Stimulated activated CD8-positive, alpha-beta memory T cell treated with anti-CD3 and anti-CD28 coated beads, Interleukin-12 subunit alpha, Interleukin-12 subunit beta, amount 100 ng/mL, for 4 hours (primary cell): ENCODE data around the gene CD247.

Experiments
- DNase-seq: peaks from one replicate; pipeline ENCODE4 v3.0.0-alpha.2; 2020; ENCODE audit warnings: low read depth

The CD247 gene

DNA sequence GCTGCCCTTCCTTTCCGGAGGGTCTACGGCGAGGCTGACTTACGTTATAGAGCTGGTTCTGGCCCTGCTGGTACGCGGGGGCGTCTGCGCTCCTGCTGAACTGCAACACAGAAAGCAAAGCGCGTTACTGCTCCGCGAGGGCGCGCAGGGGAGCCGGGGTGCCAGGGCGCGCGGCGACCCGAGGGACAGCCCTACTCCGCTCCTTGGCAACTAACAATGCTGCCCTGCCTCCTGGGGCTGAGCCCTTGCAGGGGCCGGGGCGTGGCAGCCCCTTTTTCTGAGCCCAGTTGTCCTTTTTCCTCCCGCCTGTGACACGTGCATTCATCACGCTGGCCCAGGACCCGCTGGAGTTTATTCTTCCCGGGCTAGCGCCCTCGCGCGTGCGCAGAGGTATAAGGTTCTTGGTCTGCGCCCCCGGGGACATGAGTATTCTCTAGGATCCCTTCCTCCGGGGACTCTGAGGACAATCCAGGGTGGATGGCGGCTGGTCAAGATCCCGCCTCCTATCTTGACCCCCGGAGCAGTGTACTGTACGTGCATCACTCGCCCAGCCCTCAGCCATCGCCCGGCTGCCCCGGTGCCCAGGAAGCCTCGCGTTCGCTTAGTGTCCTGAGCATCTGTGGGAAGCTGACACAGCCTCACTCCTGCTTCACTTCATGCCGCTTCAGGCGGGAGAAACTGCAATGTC lies 78.9 kb downstream of the CD247 start:
- no peak for DNase-seq

DNA sequence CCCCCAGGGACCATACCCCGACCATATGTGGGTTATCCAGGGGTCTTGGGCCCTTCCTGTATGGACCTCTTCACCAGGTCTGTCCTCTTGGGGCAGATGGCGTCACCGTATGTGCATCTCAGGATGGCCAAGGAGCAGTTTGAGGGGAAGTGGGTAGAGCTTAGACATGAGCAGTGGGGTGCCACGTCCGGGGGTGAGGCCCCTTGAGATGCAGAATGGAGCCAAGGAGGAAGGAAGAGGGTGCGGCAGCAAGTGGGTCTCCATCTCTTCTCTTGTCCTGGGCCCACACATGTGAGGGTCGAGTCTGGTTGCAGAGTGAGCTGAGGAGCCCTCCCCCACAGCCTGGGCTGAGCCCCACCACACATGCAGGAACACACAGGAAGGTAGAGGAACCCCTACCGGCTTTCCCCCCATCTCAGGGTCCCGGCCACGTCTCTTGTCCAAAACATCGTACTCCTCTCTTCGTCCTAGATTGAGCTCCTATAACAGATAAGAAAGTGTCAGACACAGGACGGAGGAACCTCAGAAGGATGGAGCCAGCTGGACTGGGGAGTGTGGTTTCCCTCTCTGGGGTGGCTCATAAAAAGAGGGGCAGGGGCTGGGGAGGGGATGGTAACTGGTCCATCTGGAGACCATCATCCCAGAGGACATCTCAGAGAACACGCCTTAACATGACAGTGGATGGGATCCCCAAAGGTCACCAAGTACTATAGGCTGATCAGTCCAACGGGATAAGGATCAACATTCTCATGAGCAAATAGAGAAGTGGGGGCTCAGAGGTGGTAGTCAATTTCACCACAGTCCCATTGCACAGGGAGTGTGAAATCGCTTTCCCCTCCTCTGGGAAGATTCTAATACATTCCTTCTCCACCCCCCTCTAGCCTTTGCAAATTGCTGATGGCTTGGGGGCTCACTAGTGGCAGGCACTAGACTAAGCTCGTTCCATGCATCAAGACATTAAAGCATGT lies 79.9 kb downstream of the CD247 start:
- no peak for DNase-seq

DNA sequence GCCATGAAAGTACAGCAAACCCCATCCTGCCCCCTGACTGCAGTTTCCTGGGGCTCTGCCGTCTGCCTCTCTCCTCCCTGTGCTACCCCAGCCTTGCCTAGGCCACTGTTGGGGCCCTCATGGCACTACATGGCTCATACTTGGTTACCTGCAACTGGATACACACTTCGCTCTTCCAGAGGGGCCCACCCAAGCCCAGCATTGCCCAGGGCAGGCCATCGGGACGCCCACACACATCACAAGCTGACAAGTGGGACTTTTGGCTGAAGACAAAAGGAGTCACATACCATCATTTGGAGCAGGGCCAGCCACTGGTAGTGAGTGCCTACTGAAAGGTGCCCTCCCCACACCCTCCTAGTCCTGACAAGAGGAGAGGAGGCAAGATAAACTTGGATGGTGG lies 82.8 kb downstream of the CD247 start:
- DNase-seq = no peak

DNA sequence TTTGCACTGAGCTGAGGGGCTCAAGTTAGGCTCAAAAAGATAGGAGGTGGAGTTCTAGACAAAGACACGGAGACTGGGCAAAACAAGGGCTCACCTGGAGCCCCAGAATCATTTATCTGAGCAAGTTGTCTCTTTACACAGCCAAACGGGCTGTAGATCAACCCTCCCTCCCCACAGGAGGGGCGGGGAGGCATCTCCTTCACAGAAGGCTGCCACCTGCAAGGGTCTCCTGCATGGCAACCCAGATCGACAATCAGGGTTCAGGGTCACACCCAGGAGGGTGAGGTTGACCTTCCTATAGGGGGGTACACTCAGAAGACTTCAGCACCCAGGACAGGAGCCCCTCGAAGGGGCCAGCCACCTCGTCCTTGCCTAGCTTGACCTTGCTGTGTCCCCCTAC lies 84.0 kb downstream of the CD247 start:
- DNase-seq = no peak

DNA sequence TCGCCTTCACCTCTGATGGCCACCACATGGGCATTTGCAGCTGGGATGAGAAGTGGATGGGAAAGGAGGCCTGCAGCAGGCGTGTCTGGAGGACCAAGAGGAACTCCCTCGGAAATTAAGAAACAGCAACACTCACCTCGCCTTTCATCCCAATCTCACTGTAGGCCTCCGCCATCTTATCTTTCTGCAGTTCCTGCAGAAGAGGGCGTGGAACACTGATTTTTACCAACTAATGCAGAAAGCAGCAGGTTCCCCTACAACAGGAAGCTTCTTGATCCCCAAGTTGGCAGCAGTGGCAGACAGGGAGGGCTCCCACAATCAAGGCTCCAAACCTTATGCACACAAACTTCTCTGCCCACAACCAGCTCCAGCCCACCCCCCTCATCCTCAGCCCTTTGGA lies 84.4 kb downstream of the CD247 start:
- no peak for DNase-seq

DNA sequence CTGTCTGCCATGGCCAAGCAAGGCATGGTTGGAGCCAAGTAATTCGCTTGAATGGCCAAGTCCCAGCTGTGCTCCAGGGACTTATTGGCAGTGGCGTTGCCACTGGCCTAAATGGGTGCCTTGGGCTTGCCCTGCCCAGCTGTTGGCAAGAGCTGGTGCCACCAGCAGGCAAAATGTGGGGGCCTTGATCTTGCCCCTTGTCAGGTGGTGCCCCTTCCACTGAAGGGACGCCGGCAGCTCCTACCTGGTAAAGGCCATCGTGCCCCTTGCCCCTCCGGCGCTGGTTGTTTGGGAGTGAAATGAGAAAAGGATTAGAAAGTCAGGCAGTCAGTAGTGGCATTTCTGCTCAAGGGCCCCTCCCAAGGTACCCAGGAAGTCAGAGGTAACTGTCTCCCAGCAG lies 85.5 kb downstream of the CD247 start:
- no peak for DNase-seq

DNA sequence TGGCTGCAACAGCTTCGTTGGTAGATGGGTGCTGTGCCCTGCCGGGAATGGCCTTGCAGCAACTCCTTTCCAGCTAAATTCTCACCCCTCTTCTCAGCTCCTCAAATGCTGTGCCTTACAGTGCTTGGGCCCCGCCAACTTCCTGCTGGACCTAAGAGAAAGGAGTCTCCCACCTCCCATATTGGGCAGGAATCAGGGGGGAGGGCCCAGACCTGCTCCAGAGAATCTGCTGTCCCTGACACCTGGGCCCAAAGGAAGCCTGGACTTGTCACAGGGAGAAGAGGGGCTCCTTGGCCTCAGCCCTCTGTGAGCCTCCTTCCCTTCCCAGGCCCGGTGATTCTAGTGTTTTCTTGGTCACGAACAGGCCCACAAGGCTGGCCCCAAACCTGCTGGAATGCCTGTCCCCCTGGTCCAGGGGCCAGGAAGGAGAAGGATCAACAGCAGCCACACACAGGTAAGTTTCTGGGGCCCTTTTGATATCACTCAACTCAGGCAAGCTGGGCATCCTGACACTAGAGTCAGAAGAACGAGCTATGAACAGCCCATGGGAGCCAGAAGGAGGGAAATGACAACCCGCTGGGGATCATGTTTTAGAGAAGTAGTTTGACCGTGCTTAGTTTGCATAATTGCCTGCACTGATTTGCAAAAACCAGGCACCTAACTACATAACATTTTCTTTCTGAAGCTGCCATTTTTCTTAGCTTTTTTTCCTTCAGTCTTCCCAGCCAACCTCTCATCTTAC lies 86.2 kb downstream of the CD247 start:
- no peak for DNase-seq

DNA sequence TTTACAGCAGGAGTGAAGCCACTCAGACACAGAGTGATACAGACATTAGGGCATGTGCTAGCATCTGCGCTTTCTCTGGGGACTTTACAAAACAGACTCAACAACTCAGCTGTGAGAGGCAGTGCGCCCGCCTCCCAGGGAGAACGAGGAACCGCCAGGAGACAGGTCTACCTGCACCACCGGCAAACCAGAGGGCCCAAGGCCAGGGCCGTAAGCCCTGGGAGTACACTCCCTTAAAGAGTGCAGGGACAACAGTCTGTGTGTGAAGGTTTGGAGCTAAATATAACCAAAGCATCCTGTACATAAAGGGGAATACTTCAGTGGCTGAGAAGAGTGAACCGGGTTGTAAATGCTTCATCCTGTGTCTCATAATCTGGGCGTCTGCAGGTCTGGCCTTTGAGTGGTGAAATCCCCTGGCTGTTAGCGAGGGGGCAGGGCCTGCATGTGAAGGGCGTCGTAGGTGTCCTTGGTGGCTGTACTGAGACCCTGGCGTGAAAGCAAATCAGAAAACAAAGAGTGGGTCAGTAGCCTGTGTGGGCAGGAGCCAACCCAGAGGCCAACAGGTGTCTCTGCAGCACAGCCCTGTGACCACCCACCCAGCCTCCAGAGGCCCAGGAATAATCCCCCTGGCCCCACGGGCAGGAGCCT lies 86.9 kb downstream of the CD247 start:
- DNase-seq = no peak

DNA sequence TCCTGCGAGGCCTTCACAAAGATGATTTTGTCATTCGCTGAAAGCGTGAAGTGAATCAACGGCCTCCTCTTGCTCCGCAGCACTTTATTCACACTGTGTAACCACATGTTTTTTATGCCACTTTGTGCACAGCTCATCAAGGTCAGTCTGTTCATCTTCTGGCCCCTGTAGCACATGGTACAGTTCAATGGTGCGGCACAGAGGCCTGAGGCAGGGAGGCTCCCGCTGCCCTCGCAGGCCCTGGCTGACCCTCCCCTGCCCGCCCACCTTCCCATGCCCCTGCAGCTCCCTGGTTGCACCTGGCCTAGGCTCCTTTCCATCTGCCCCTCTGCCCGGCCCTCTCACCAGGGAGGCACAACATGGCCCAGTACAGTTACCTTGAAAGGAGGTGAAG lies 87.5 kb downstream of the CD247 start:
- no peak for DNase-seq

DNA sequence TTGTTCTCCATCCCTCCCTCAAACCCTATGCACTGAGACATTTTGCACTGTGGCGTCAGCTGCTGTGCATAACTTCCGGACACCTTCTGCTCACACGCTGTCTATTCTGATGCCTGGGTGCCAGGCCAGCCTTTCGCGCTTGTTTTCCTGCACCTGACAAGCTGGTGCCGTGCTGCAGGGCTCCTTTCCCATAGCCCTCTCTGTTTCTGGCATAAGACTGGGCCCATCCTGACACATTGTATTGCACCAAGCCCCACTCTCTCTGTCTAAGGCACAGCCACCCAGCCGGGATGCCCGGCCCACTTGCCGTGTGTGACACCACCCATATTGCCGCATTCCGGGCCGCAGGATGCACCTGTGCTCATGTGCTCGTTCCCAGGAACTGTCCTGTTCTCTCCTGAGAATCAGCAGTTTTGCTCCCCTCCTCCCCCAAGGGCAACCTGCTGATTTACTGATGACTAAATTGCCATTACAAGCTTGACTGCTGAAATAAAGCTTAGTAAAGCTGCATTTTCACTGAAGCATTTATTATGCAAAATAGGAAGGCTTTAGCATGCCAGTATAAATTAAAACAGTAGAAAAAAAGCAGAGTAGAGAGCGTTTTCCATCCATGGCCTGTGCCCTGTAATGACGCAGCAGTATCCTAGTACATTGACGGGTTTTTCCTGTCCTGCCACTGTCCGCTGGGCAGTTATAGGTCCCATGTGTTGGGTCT lies 88.0 kb downstream of the CD247 start:
- DNase-seq = no peak

DNA sequence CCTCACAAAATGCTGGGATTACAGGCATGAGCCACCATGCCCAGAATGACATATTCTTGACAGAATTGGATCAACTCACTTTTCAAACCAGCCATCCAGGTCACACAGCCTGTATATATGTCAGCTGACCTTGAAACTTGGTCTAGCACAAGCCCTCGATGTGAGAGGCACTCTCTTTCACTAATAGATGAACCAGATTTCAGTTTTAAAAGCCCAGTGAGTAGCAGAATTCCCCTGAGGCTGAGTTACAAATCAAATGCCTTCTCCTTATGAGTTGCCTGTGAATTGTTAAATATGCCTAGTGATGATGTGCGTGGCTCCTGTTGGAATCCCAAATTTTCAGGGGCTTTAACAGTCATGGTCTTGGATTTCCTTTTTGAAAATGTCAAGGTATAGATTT lies 88.7 kb downstream of the CD247 start:
- no peak for DNase-seq

DNA sequence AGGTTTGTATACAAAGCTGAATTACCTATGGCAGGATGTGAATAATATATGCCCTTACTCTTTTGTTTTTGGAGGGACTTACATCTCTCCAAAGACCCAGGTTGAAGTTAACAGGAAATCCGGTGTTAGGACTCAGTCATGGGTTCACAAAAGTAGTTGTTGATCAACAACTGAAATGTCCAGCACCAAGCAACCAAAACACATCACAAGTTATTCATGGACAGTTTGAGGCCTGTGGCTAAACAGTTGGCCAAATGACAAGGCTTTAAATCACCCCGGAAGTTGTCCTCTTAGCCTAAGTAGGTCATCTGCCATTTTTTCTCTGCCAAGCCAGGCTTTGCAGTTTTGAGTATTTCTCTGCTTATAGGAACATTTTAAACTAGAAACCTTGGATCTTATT lies 89.9 kb downstream of the CD247 start:
- no peak for DNase-seq

DNA sequence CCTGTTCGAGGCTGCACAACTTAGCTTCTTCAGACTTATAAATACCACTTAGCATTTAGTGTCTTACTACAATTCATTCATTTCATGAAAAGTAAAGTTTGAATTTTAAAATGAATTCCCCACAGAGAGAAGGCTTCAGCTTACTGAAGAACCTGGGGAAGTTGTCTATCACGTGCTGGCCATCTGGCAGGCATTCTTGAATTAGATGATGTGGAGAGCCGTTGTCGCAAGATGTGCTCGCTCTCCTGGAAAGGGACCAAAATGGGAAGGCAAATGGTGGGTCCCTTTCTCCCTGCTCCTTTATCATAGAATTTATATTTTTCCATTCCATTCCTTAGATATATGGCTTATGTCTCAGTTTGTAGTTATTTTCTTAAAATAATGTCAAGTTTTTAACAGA lies 90.5 kb downstream of the CD247 start:
- no peak for DNase-seq

DNA sequence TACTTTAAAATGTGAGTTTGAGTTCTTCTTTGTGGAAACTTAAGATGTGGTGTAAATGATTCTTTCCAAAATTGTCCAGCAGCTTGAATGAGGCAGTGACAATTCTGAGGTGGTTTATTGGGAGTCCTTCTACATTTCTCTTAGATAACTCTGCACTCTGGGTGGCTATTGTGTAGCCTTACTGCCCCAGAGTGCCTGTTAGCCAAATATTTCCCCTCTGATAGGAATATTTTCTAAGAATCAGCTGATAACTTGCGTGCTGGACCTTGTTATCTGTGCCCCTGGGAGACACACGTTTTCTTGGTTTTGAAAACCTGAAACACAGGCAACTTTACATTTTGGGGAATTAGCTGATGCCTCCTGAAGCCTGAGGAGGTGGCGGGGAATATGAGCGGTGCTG lies 91.6 kb downstream of the CD247 start:
- no peak for DNase-seq

DNA sequence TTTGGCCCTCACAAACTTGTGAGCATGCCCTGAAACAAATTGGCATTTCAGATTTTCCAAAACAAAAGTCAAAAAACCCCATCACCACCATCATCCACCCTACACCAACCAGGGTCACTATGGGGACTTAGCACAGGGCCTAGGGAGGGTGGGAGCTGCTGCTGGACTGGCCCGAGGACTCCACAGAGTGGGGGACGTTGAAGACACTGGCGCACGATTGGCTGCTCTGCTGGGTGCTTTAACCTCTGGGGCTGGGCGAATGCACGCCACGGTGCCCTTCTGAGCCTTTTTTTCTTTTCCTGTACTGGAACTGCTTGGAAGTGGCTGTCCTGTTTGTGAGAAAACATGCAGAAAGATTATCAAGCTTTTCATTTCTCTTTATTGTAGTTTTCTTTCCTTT lies 92.8 kb downstream of the CD247 start:
- no peak for DNase-seq

DNA sequence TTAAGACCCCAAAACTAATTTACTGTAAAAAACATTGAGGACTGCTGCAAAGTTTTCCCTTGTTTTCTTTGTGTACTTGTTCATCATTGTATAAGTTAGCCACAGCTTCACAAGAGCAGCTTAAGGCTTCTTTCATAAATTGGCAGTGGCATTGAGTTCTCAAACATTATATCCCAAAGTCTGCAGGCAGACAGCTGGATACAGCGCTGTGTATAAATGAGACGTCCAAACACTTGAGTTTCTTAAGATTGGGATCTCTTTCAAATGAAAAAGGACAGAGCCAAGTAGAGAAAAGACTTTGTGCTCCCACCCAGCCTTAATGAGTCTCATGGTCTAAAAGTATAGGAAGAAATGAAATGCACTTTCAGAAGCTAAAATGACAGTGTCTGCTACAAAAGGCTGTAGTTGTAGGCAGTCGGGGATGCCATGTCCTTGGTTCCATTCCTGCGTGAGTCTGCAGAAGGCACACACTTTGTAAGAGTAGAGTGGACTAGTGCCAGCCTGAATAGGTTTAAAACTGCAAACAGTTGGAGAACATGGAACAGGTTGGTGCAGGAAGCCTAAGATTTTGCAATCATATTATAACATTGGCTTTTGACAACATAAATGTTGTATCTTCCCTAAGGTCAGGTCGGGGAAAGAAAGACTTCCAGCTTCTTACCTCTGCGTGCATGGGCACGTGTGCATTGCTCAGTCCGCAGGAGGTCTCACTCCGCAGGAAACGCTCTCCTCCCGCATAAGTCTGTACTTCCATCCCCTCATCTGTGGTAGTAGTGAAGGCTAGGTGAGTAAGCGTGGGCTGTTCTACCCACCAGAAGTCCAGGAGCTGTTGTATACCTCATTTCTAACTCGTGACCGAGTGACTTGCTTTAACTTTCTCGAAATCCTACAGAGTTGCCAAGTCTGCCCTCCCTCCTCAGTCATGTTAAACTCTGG lies 94.4 kb downstream of the CD247 start:
- DNase-seq = no peak

DNA sequence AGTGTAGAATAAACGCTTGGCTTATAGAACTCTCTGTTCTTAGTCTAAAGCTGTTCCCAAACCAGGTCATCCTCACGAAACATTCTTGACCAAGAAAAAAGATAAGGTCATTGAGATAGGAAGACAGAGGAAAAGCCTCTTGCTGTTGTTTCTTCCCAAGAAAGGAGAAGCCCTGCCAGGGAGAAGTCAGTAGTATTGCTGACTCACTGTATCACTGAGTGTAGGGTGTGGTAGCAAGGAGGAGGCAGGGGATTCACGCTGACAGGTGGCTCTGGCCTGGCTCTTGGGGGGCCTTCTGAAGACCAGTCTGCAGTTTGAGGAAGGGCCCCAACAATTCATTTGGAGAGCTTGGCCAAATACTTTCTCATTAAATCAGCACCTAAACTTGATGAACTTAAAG lies 97.8 kb downstream of the CD247 start:
- DNase-seq = no peak

DNA sequence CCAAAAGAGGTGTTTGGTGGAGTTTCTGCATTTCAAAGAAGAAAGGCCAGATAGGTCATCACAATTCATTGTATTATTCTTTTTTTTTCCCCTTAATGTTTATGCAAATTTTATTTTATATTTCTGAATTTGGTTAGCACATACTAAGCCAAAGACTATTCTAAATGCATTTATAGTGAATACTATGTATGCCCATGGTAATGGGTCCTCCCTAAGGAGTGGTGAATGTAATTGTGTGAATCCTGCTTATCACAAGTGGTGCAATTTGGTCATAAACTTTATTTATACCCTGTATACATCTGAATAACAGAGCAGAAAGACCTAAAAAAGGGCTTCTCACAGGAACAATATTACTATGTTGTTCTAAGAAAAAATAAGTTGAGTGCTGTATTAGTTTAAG lies 99.1 kb downstream of the CD247 start:
- no peak for DNase-seq

DNA sequence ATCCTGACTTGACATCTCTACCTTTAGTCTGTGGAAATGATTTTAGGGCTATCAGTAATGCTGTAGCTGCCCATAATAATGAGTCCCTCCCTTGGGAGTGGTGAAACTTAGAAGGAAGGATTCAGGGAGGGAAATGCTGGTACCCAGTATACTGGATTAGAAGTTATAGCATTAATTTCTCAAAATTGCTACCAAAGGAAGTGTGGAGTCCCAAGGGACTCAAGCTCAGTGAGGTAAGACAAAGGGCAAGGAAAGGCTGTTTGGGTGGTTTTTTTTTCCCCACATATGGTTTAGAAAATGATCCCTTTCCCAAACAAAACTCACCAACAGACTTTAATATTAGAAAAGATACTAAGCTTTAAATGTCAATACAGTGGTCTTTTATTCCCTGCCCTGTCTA lies 99.9 kb downstream of the CD247 start:
- no peak for DNase-seq

DNA sequence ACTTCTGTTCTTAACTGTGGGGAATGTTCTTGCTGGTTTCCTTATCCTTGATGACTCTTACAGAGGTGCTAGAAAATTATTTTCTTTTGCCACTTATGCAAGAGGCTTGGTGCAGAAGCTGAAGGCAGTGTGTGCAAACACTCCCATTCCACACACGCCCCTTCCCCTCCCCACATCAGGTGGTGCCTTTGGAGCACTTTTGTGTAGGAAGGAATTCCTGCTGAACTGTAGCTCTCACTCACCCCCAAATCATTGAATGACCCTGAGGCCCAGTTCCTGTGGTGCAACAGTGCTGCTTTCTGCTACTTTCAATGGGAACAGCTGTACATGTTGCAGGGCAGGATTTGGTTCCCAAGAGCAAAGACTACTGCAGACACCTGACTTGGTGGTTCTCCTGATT lies 101.8 kb downstream of the CD247 start:
- no peak for DNase-seq

DNA sequence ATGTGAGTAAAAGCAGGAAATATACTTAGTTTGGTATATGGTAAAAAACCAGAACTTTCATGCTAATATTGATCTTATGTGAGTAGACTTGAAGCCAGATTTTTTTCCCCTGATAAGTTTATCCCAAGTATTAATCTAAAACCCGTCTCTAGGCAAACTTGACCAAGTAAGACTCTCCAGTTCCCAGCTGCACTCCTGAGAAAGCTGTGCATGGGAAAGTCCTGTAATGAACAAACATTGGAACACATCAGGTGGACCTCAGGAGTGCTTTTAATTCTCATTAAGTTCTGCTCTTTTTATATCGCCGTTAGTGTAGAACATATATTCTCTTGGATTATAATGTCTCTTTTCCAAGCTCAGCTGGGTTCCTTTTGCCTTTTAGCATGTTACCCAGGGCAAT lies 105.0 kb downstream of the CD247 start:
- no peak for DNase-seq
